Neuron (in vitro differentiated cells): ENCODE results near the gene ALPK3.

Experiments
- H2AFZ ChIP-seq: one replicate; pipeline ENCODE4 v1.6.1; 2013; ENCODE audit warnings: low read depth, mild to moderate bottlenecking, inconsistent platforms, low read length, moderate library complexity
- H3K27me3 ChIP-seq: one replicate; pipeline ENCODE4 v1.6.1; 2013; ENCODE audit warnings: low read length; ENCODE audit not compliant: insufficient read depth
- H3K36me3 ChIP-seq: one replicate; pipeline ENCODE4 v1.6.1; 2013; ENCODE audit warnings: low read length; ENCODE audit not compliant: insufficient read depth
- H3K4me1 ChIP-seq: one replicate; pipeline ENCODE4 v1.6.1; 2013; ENCODE audit warnings: low read length; ENCODE audit not compliant: insufficient read depth
- H3K4me3 ChIP-seq: 2 replicates; pipeline ENCODE4 v1.5.1; 2013; ENCODE audit warnings: mild to moderate bottlenecking, low read length, moderate library complexity
- H3K9me3 ChIP-seq: one replicate; pipeline ENCODE4 v1.6.1; 2013; ENCODE audit warnings: low read length

ALPK3 gene

DNA sequence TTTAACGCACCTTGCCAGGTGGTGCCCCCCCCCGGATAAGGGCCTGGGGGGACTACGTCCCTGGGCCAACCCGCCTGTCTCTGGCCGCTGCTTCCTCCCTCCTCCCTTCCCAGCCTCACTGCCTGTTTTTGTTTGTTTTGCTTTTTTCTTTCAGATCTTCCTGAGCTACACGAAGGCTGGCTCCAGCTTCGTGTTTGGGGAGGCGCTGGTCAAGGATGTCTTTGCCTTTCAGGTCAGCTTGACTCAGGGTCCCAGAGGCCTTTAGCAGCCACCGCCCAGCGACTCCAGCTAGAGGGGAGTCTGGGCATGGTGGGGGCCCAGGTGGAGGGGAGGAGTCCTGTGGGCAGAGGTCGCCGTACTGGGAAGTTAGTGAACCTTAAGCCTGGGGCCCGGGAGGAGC lies 91.4 kb downstream of the ALPK3 start:
- Histone ChIP-seq H3K27me3 (no peaks in the 10 kb centered on the region), H3K9me3 (no peaks in the 10 kb centered on the region), H2AFZ (no peak overlapping the region), H3K4me1 (no peaks in the 10 kb centered on the region), H3K4me3 (no peak overlapping the region), H3K36me3 (no peaks in the 10 kb centered on the region)

DNA sequence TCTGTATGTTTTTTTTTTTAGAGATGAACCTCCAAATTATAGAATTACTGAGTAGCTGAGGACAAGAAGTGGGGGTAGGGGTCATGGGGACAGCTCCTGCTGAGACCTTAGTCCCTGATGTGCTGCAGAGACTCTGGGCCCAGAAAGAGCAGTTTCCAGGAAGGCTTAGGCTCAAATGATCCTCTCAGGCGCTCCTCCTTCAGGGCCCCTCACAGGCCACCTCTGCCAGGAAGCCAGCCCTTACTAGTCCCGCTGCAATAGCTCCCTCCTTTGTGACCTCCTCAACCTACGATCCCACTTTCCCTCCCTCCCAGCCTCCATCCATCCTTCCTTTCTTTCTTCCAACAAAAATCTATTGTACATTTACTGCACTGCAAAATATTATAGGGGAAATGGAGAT lies 91.9 kb downstream of the ALPK3 start:
- Histone ChIP-seq H3K36me3 (no peaks in the 10 kb centered on the region), H3K9me3 (no peaks in the 10 kb centered on the region), H3K4me3 (no peak overlapping the region)

DNA sequence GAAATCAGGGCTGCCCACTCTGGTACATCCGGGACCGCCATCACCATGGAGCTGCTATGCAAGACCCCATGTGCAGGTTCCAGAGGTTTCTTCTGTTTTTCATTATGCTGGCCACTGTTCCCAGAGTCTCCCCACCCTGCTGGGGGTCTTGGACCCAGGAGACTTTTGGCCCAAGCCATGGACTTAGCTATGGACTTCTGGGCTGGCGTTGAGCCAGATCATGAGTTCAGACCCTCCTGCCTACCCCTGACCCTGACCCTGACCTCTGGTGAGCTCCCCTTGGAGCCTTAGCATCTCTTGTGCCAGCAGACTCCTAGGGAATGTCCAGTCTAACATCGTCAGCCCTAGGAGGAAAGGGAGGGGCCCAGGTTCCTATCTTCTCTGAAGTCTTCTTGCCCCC lies 92.6 kb downstream of the ALPK3 start:
- Histone ChIP-seq H3K4me3 (no peak overlapping the region), H3K9me3 (no peaks in the 10 kb centered on the region), H3K4me1 (no peaks in the 10 kb centered on the region), H2AFZ (no peak overlapping the region), H3K27me3 (no peaks in the 10 kb centered on the region), H3K36me3 (no peaks in the 10 kb centered on the region)

More for the DNA sequence above, 91.9 kb downstream of the ALPK3 start:
- H2AFZ ChIP-seq, result no peak overlapping the region
- no peaks in the 10 kb centered on the region for H3K27me3 ChIP-seq
- no peaks in the 10 kb centered on the region for H3K4me1 ChIP-seq

DNA sequence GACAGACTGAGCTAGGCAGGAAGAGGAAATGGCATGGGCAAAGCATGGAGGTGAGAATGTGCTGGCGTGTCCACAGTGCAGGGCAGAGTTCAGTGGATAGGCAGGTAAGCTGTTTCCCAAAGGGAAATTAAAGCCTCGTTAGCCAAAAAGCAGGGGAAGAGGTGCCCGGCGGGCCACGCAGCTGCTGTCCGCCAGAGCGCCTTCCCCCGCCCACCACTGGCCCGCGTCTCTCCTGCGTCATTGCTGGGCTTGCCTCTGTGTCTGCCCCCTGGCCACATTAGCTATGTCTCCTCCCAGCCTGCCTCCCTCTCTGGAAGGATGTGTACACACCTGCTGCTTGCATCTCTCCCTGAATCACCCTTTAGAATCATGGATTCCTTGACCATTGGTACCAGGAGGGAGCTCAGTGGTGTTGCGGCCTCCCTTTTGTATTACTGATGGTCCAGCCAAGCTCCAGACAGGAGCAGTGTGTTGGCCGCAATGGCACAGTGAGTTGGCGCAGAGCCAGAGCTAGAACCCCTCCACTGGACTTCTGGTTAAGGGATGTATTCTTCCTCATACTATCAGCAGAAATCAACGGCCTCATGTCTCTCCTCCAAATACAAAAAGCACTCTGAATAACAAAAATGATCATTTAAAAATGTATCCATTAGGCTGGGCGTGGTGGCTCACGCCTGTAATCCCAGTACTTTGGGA lies 93.9 kb downstream of the ALPK3 start:
- no peak overlapping the region for H3K4me3 ChIP-seq
- no peaks in the 10 kb centered on the region for H3K27me3 ChIP-seq
- no peaks in the 10 kb centered on the region for H3K9me3 ChIP-seq
- H3K4me1 ChIP-seq, result no peaks in the 10 kb centered on the region
- H3K36me3 ChIP-seq, result no peaks in the 10 kb centered on the region
- H2AFZ ChIP-seq, result no peak overlapping the region

GRCh38 chr15:84911879-84912660 lies 94.9 kb downstream of the ALPK3 start:
- Histone ChIP-seq H2AFZ (no peak overlapping the region), H3K9me3 (no peaks in the 10 kb centered on the region), H3K4me1 (no peaks in the 10 kb centered on the region), H3K36me3 (no peaks in the 10 kb centered on the region), H3K4me3 (no peak overlapping the region), H3K27me3 (no peaks in the 10 kb centered on the region)

GRCh38 chr15:84913360-84913723 lies 96.2 kb downstream of the ALPK3 start:
- Histone ChIP-seq H3K9me3 (no peaks in the 10 kb centered on the region), H3K4me1 (no peaks in the 10 kb centered on the region), H3K4me3 (no peak overlapping the region), H3K36me3 (no peaks in the 10 kb centered on the region), H3K27me3 (no peaks in the 10 kb centered on the region), H2AFZ (no peak overlapping the region)

GRCh38 chr15:84914351-84914750 lies 97.2 kb downstream of the ALPK3 start:
- H3K36me3 ChIP-seq, result no peaks in the 10 kb centered on the region
- H3K4me1 ChIP-seq, result no peaks in the 10 kb centered on the region
- H3K9me3 ChIP-seq, result no peaks in the 10 kb centered on the region
- H2AFZ ChIP-seq, result no peak overlapping the region
- no peaks in the 10 kb centered on the region for H3K27me3 ChIP-seq
- no peak overlapping the region for H3K4me3 ChIP-seq

DNA sequence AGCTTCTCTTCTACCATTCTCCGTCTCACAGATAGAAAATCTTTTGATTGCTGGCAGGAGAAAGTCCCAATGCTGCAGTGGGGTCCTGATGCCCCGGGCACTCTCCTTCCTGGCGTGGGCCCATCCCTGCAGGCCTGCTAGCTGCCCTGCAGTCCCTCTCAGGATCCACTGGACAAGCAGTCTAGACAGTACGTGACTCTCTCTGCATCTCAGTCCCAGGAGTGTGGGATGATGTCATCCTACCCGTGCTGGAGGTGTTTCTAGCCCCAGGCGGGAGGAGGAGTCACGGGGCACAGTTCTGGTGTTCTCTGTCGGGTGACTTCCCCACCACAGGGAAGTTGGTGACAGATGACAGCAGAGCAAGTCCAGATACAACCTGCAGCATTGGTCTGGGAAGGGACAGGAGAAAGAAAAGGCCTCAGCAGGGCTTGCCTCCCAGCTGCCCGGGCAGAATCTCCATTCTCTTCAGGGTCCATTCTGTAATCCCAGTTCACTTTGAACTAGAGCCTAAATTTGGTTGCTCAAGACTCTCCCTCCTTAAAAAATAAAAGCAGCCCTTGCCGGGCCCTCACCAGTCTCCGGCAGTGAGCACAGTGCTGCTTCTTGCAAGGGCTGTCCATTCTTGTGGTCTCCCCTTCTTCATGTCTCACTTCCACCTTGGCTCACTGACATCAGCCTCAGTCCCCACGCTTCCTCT lies 97.9 kb downstream of the ALPK3 start:
- H3K4me3 ChIP-seq, result no peak overlapping the region
- H3K4me1 ChIP-seq, result no peaks in the 10 kb centered on the region
- no peaks in the 10 kb centered on the region for H3K27me3 ChIP-seq
- no peaks in the 10 kb centered on the region for H3K36me3 ChIP-seq
- H3K9me3 ChIP-seq, result no peaks in the 10 kb centered on the region
- no peak overlapping the region for H2AFZ ChIP-seq

DNA sequence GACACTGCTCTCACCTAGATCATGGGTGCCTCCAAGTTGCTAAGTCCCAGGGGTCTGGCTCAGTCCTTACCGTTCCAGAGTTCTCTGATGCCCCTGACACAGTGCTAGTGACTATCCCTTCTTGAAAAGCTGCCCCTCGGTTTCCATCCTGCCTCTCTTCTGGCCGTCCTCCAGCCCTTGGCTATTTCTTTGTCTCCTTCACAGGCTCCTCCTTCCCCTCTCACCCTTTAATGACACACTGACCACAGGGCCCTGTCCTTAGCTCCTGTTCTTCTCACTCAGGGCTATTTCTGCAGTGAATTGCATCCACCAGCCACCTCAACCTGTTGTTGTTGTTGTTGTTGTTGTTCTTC lies 98.4 kb downstream of the ALPK3 start:
- H3K9me3 ChIP-seq, result no peaks in the 10 kb centered on the region
- no peaks in the 10 kb centered on the region for H3K36me3 ChIP-seq
- H3K4me3 ChIP-seq, result no peak overlapping the region
- no peaks in the 10 kb centered on the region for H3K27me3 ChIP-seq
- no peak overlapping the region for H2AFZ ChIP-seq
- H3K4me1 ChIP-seq, result no peaks in the 10 kb centered on the region

- Histone ChIP-seq H2AFZ (no peak overlapping the region), H3K27me3 (no peaks in the 10 kb centered on the region), H3K4me1 (no peaks in the 10 kb centered on the region), H3K36me3 (no peaks in the 10 kb centered on the region), H3K4me3 (no peak overlapping the region), H3K9me3 (no peaks in the 10 kb centered on the region)
Observed at GRCh38 chr15:84917452-84917851, 100.3 kb downstream of the ALPK3 start.

DNA sequence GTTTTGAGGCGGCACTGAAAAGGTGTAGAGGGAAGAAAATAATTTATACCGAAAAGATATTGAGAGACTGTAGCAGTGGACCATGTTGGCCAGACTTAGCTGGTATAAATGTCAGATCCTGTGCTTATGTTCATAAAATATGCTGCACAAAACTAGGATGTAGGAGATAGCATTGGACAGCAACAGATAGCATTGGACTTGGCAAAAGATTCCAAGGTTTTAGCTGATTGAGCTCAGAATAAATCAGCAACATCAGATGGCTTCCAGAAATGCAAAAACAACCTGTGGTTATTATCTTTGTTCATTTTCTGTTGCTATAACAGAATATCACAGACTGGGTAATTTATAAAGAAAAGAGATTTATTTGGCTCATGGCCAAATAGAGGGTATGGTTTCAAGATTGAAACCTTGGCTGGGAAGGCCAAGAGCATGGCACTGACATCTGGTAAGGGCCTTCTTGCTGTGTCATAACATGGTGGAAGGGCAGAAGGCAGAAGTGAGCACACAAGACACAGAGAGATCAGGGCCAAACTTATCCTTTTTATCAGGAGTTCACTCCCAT lies 102.0 kb downstream of the ALPK3 start:
- H2AFZ ChIP-seq, result no peak overlapping the region
- no peak overlapping the region for H3K4me3 ChIP-seq
- no peaks in the 10 kb centered on the region for H3K9me3 ChIP-seq
- no peaks in the 10 kb centered on the region for H3K36me3 ChIP-seq
- no peaks in the 10 kb centered on the region for H3K27me3 ChIP-seq
- no peaks in the 10 kb centered on the region for H3K4me1 ChIP-seq

- Histone ChIP-seq H3K9me3 (no peaks in the 10 kb centered on the region), H3K27me3 (no peaks in the 10 kb centered on the region)
Observed at GRCh38 chr15:84921121-84921520, 104.0 kb downstream of the ALPK3 start.

DNA sequence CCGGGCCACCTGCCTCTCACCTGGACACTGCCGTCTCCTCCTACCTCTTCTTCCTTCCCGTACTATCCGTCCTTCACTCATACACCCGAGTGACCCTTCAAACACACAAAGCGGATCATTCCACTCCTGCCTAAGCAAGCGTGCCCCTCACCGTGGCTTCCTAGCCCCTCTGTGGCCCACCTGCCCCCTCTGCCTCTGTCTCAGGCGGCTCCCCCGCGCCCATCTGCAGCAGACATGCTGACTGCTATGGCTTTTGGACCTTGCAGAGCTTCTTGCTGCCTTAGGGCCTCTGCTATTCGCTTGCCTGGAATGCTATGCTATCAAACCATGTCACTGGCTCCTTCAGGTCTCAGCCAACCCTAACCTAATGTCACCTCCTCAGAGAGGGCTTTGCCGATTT lies 105.4 kb downstream of the ALPK3 start:
- Histone ChIP-seq H3K4me3 (no peak overlapping the region), H3K9me3 (no peaks in the 10 kb centered on the region), H2AFZ (no peak overlapping the region), H3K27me3 (no peaks in the 10 kb centered on the region), H3K4me1 (no peaks in the 10 kb centered on the region), H3K36me3 (no peaks in the 10 kb centered on the region)

More at GRCh38 chr15:84921121-84921520, 104.0 kb downstream of the ALPK3 start:
- Histone ChIP-seq H3K4me3 (no peak overlapping the region), H2AFZ (no peak overlapping the region), H3K36me3 (no peaks in the 10 kb centered on the region), H3K4me1 (no peaks in the 10 kb centered on the region)
